ENCODE measurements around the gene ADRA2C. TPM values are rescaled to one million over a fixed set of nuclear protein-coding genes. Genes with fewer than 3 reads are reported as not detected.

The ADRA2C gene
- total and polyA plus RNA-seq, 7 donors = 0.33 to 5.2 (median 1.2) TPM; not detected in 2

GRCh38 chr4:3809028-3809427, 42.8 kb downstream of the ADRA2C start:
- intact Hi-C loops (cut with DNase I) = no loop called here
- no peak overlapping the region for H3K27ac ChIP-seq
- no peaks in the 10 kb centered on the region for H3K9me3 ChIP-seq
- H3K36me3 ChIP-seq = no peaks in the 10 kb centered on the region
- no peak for DNase-seq
- H3K27me3 ChIP-seq = peaks cover 0 to 46% (median 4%) of the 10 kb centered on the region in 3 donors
- TF ChIP-seq POLR2AphosphoS5 (IDR thresholded peaks at IDR 0.05) (no peak), CTCF (IDR thresholded peaks at IDR 0.05) (no peak), POLR2A (IDR thresholded peaks at IDR 0.05) (no peak)
- WGBS, 2 donors = 91 to 92% methylated on average over 29 of the region's 29 CpGs
- H3K4me1 ChIP-seq = no peaks in the 10 kb centered on the region
- H3K4me3 ChIP-seq = no peak overlapping the region

GRCh38 chr4:3809451-3810110, 43.4 kb downstream of the ADRA2C start:
- H3K27ac ChIP-seq = no peak overlapping the region
- H3K27me3 ChIP-seq = peaks cover 0 to 46% (median 4%) of the 10 kb centered on the region in 3 donors
- no peaks in the 10 kb centered on the region for H3K4me1 ChIP-seq
- no peak for DNase-seq
- no peaks in the 10 kb centered on the region for H3K36me3 ChIP-seq
- no peak overlapping the region for H3K4me3 ChIP-seq
- TF ChIP-seq POLR2AphosphoS5 (IDR thresholded peaks at IDR 0.05) (no peak), CTCF (IDR thresholded peaks at IDR 0.05) (no peak), POLR2A (IDR thresholded peaks at IDR 0.05) (no peak), EP300 (IDR thresholded peaks at IDR 0.05) (no peak)
- intact Hi-C loops (cut with DNase I) = no loop called here
- H3K9me3 ChIP-seq = no peaks in the 10 kb centered on the region
- 74 to 78% methylated on average over 18 of the region's 18 CpGs for WGBS, 2 donors

GRCh38 chr4:3810111-3810680, 44.0 kb downstream of the ADRA2C start:
- TF ChIP-seq EP300 (IDR thresholded peaks at IDR 0.05) (no peak), CTCF (IDR thresholded peaks at IDR 0.05) (no peak), POLR2A (IDR thresholded peaks at IDR 0.05) (no peak), POLR2AphosphoS5 (IDR thresholded peaks at IDR 0.05) (no peak)
- 76 to 77% methylated on average over 15 of the region's 15 CpGs for WGBS, 2 donors
- intact Hi-C loops (cut with DNase I) = no loop called here
- DNase-seq = no peak
- Histone ChIP-seq H3K9me3 (no peaks in the 10 kb centered on the region), H3K4me1 (no peaks in the 10 kb centered on the region), H3K27me3 (peaks cover 0 to 45% (median 4%) of the 10 kb centered on the region in 3 donors), H3K36me3 (no peaks in the 10 kb centered on the region), H3K4me3 (no peak overlapping the region), H3K27ac (no peak overlapping the region)

- TF ChIP-seq CTCF (IDR thresholded peaks at IDR 0.05) = no peak
- no peak for TF ChIP-seq POLR2A (IDR thresholded peaks at IDR 0.05)
- no peak for TF ChIP-seq POLR2AphosphoS5 (IDR thresholded peaks at IDR 0.05)
- TF ChIP-seq EP300 (IDR thresholded peaks at IDR 0.05) = no peak
- no peak overlapping the region for H3K27ac ChIP-seq
- H3K4me3 ChIP-seq = no peak overlapping the region
- no peaks in the 10 kb centered on the region for H3K9me3 ChIP-seq
- intact Hi-C loops (cut with DNase I) = no loop called here
- H3K27me3 ChIP-seq = peaks cover 0 to 39% (median 4%) of the 10 kb centered on the region in 3 donors
- DNase-seq = no peak
- WGBS, 2 donors = 82 to 85% methylated on average over 20 of the region's 20 CpGs
- H3K36me3 ChIP-seq = no peaks in the 10 kb centered on the region
- no peaks in the 10 kb centered on the region for H3K4me1 ChIP-seq
These were observed 44.8 kb downstream of the ADRA2C start for GRCh38 chr4:3810796-3811485.

Data from sigmoid colon (tissue), 7 donors.